SU-DHL-6 (cell line): ENCODE data around the gene KLK12.

Experiments
- EZH2phosphoT487 ChIP-seq: fragments of 200-600 bp; sonication (generic), shearing (Covaris generic); conservative IDR thresholded peaks from 2 replicates; pipeline ENCODE4 v1.6.1; 2018; ENCODE audit warnings: mild to moderate bottlenecking, antibody characterized with exemption, low read length, moderate library complexity, mixed read lengths
- TF ChIP-seq, protein P1 (sequence below): fragments of 200-600 bp; sonication (generic); IDR thresholded peaks from one replicate; pipeline ENCODE4 v1.5.1; 2017; ENCODE audit warnings: antibody characterized with exemption, mild to moderate bottlenecking, low read length, moderate library complexity; ENCODE audit not compliant: insufficient read depth, poor library complexity, severe bottlenecking

DNA sequence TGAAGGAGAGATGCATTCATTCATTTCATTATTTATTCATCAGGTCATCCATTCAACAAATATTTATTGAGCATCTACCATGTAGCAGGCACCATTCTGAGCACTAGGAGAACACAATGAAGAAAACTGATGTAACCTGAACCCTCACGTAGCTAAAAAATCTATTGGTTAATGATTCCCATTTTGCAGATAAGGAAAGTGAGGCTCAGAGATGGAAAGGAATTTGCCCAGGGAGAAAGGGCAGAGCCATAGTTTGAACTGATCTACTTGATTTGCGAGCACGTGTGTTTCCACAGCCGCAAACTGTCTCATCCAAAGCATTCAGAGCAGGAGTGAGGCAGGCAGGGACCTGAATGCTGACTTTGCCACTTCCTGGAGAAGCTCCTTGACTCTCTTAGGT lies 36.1 kb downstream of the KLK12 start:
- TF ChIP-seq, protein P1, sequence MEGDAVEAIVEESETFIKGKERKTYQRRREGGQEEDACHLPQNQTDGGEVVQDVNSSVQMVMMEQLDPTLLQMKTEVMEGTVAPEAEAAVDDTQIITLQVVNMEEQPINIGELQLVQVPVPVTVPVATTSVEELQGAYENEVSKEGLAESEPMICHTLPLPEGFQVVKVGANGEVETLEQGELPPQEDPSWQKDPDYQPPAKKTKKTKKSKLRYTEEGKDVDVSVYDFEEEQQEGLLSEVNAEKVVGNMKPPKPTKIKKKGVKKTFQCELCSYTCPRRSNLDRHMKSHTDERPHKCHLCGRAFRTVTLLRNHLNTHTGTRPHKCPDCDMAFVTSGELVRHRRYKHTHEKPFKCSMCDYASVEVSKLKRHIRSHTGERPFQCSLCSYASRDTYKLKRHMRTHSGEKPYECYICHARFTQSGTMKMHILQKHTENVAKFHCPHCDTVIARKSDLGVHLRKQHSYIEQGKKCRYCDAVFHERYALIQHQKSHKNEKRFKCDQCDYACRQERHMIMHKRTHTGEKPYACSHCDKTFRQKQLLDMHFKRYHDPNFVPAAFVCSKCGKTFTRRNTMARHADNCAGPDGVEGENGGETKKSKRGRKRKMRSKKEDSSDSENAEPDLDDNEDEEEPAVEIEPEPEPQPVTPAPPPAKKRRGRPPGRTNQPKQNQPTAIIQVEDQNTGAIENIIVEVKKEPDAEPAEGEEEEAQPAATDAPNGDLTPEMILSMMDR = no peak
- no peak for TF ChIP-seq EZH2phosphoT487
